ENCODE measurements around the gene DNAH10. TPM values are rescaled to one million over a fixed set of nuclear protein-coding genes. Genes with fewer than 3 reads are reported as not detected.

The DNAH10 gene
- total and polyA plus RNA-seq, 2 of the 13 experiments (the other 11 are each of a cell fraction or from before 2014, with no cell fraction given): 0.01 to 0.02 TPM

DNA sequence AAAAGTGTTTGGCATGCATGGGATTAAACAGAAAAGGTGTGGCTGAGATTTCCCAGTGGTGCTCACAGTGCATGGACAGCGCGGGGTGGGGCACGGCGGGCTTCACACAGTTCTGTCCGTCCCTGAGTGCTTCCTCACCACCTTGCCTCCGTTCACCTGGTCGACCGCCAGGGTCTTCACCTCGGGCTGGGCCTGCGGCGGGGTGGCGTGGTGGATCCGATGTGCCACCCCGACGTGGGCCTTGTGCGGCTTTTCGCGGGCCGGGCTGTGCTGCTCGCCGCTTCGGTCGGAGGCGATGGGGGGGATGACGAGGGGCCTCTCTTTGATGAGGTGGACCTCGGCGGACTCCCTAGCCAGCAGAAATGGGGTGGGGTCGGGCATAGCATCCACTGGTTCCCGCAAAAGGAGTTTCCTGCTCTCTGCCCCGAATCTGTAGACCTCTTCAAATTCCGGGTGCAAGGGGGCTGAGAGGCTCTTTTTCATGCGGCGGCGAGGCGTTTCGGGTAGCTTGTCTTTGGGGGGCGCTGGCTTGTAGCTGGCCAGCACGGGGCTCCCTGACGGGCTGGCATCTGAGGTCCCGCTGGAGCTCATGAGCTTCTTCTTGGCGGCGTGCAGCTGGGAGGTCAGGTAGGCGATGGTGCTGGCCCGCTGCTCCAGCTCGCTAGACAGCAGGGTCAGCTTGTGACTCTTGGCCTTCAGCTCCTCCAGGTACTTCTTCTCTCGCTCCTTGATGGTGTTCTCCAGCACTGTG, 175.0 kb downstream of the DNAH10 start:
- no peaks in the 10 kb centered on the region; a peak in 1 of 5 replicates for H3K27me3 ChIP-seq (ENCODE audit: control insufficient read depth in 1 of 2, insufficient read depth in 2 of 2, low read length in 2 of 2)
- FAIRE-seq (no peak), ATAC-seq (no peak), DNase-seq (ENCODE audit: low spot score) (no peak)
- BruUV-seq (replicated peaks): no TSS peak
- no peak overlapping the region for H3K4me3 ChIP-seq (replicated peaks in 1 of 3; ENCODE audit: insufficient read depth in 1 of 3, low read depth in 2 of 3, low read length in 3 of 3)
- no peak overlapping the region for H3K4me2 ChIP-seq (ENCODE audit: low read depth, low read length)
- 95% methylated on average over 40 of the region's 46 CpGs for WGBS (ENCODE audit: low lambda C conversion rate)
- peaks cover 0 to 5% of the 10 kb centered on the region in 2 experiments; a peak in 1 of 5 replicates for H3K36me3 ChIP-seq (replicated peaks in 1 of 2; ENCODE audit: control insufficient read depth in 1 of 2, insufficient read depth in 2 of 2, low read length in 2 of 2)
- no peaks in the 10 kb centered on the region for H3K4me1 ChIP-seq (ENCODE audit: insufficient read depth, low read length)
- H3K9ac ChIP-seq (ENCODE audit: insufficient read depth, low read depth, low read length): no peak overlapping the region
- no peak overlapping the region for H2AFZ ChIP-seq (ENCODE audit: low read length)
- no peak for TF ChIP-seq ZNF883 (CRISPR knock-in tag; IDR thresholded peaks at IDR 0.05; ENCODE audit: not compliant biosample characterization)
- TF ChIP-seq ZSCAN30 (CRISPR knock-in tag; IDR thresholded peaks at IDR 0.05): no peak
- no peak for TF ChIP-seq DNMT3B (CRISPR knock-in tag; conservative IDR thresholded peaks at IDR 0.05)
- no peak for TF ChIP-seq U2AF2 (IDR thresholded peaks at IDR 0.05; ENCODE audit: low read depth, low read length)
- TF ChIP-seq FOXC1 (CRISPR knock-in tag; IDR thresholded peaks at IDR 0.05; ENCODE audit: borderline replicate concordance): no peak
- no peak for TF ChIP-seq ZNF788 (CRISPR knock-in tag; IDR thresholded peaks at IDR 0.05; ENCODE audit: borderline replicate concordance)
- intact Hi-C loops (cut with micrococcal nuclease; ENCODE audit: unreplicated experiment) (no loop called here), in situ Hi-C loops (cut with HindIII; ENCODE audit: extremely low pct_ligation_motif_present, low pct_unique_long_range_greater_than_20kb) (no loop called here)
- ChIA-PET POLR2A (no interaction called here), CTCF (ENCODE audit: low intra/inter-chr PET ratio, low total read pairs) (no interaction called here)
- no peaks in the 10 kb centered on the region for H3K79me2 ChIP-seq (ENCODE audit: insufficient read depth, low read length)
- H3K9me3 ChIP-seq (ENCODE audit: low read length): no peaks in the 10 kb centered on the region
- H3K27ac ChIP-seq (ENCODE audit: extremely low read length, insufficient read depth, low read length): no peak overlapping the region
- no peaks in the 10 kb centered on the region for H4K20me1 ChIP-seq (ENCODE audit: insufficient read depth, low read length)

DNA sequence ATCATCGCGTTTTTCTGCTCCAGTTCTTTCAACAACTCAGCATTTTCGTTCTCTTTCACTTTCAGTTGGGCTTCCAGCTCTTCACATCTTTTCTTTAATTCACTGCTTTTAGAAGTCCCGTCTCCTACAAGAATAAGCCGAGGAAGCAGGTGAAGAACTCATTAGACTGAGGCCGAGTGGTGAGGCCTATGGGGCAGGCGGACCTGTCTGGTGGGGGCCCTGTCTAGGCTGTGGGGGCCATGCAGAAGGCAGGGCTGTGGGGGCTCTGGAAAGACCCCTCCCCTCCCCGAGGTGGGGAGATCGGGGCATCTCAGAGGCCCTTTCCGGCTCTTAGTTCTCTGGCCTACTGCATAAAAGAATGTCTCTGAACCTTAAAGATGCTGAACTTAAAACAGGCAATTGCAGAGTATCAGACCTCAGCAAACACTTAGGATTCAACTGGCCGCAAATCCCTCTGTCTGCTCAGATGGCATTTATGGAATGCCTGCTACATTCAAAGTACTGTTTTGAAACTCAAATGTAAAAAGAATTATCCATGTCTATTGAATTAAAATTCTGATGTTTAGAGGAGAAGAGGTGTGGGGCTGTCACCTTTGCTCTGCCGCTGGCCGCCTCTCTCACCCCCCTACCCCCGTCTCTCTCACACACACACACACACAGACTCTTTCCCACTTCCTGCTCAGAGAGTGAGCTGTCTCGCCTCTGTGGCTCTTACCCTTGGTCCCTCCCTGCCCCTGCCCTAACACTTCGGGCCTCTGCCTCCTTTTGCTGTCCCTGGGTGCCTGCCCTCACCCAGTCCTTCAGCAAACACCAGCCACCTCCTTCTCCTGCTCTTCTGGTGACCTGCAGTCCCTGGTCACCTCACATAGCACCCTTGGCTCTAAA, 175.8 kb downstream of the DNAH10 start:
- ChIA-PET CTCF (ENCODE audit: low intra/inter-chr PET ratio, low total read pairs) (no interaction called here), POLR2A (no interaction called here)
- Histone ChIP-seq H4K20me1 (ENCODE audit: insufficient read depth, low read length) (no peaks in the 10 kb centered on the region), H3K27ac (ENCODE audit: extremely low read length, insufficient read depth, low read length) (no peak overlapping the region), H2AFZ (ENCODE audit: low read length) (no peak overlapping the region), H3K27me3 (ENCODE audit: control insufficient read depth in 1 of 2, insufficient read depth in 2 of 2, low read length in 2 of 2) (no peaks in the 10 kb centered on the region; a peak in 1 of 5 replicates), H3K4me2 (ENCODE audit: low read depth, low read length) (no peak overlapping the region), H3K9me3 (ENCODE audit: low read length) (no peaks in the 10 kb centered on the region), H3K9ac (ENCODE audit: insufficient read depth, low read depth, low read length) (no peak overlapping the region), H3K4me3 (replicated peaks in 1 of 3; ENCODE audit: insufficient read depth in 1 of 3, low read depth in 2 of 3, low read length in 3 of 3) (no peak overlapping the region), H3K36me3 (replicated peaks in 1 of 2; ENCODE audit: control insufficient read depth in 1 of 2, insufficient read depth in 2 of 2, low read length in 2 of 2) (peaks cover 0 to 5% of the 10 kb centered on the region in 2 experiments; a peak in 1 of 5 replicates), H3K4me1 (ENCODE audit: insufficient read depth, low read length) (no peaks in the 10 kb centered on the region), H3K79me2 (ENCODE audit: insufficient read depth, low read length) (no peaks in the 10 kb centered on the region)
- in situ Hi-C loops (cut with HindIII; ENCODE audit: extremely low pct_ligation_motif_present, low pct_unique_long_range_greater_than_20kb): no loop called here
- TF ChIP-seq ZFP1 (CRISPR knock-in tag; IDR thresholded peaks at IDR 0.05): no peak
- TF ChIP-seq SMAD1 (CRISPR knock-in tag; IDR thresholded peaks at IDR 0.05; ENCODE audit: borderline replicate concordance, low read depth): no peak
- no peak for TF ChIP-seq NCOA2 (CRISPR knock-in tag; IDR thresholded peaks at IDR 0.05)
- TF ChIP-seq, protein P1, sequence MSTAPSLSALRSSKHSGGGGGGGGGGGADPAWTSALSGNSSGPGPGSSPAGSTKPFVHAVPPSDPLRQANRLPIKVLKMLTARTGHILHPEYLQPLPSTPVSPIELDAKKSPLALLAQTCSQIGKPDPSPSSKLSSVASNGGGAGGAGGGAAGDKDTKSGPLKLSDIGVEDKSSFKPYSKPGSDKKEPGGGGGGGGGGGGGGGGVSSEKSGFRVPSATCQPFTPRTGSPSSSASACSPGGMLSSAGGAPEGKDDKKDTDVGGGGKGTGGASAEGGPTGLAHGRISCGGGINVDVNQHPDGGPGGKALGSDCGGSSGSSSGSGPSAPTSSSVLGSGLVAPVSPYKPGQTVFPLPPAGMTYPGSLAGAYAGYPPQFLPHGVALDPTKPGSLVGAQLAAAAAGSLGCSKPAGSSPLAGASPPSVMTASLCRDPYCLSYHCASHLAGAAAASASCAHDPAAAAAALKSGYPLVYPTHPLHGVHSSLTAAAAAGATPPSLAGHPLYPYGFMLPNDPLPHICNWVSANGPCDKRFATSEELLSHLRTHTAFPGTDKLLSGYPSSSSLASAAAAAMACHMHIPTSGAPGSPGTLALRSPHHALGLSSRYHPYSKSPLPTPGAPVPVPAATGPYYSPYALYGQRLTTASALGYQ (CRISPR knock-in tag; IDR thresholded peaks at IDR 0.05): no peak
- DNase-seq (ENCODE audit: low spot score) (no peak), FAIRE-seq (no peak), ATAC-seq (no peak)
- no TSS peak for BruUV-seq (replicated peaks)
- 87% methylated on average over 16 of the region's 16 CpGs for WGBS (ENCODE audit: low lambda C conversion rate)
- intact Hi-C loops (cut with micrococcal nuclease; ENCODE audit: unreplicated experiment): no loop called here
